ENCODE data around the gene GPR68. TPM values are rescaled to one million over a fixed set of nuclear protein-coding genes. Genes with fewer than 3 reads are reported as not detected.

GPR68 gene
- total and polyA plus RNA-seq, 4 donors, result 2.3 to 7.6 (median 2.8) TPM

DNA sequence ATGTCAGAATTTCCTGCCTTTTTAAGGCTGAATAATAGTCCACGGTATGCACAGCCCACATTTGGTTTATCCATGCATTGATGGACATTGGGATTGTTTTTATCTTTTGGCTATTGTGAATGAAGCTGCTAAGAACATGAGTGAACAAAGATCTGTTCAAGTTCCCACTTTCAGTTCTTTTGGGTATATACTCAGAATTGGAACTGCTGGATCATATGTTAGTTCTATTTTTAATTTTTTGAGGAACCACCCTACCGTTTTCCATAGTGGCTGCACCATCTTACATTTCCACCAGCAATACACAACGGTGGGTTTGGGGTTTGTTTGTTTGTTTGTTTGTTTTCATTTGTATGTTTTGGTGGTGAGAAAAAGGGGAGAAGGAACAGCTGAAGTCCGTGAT is 6.4 kb downstream of the GPR68 start:
- WGBS, 2 donors, result 70 to 77% methylated on average over 4 of the region's 4 CpGs
- DNase-seq (no peak), ATAC-seq (ENCODE audit: insufficient read depth, low FRiP score) (no peak)
- peaks cover 0 to 7% (median 0%) of the 10 kb centered on the region in 4 donors for H3K9me3 ChIP-seq (ENCODE audit: control insufficient read depth in 4 of 4, insufficient read depth in 3 of 4, low read length in 3 of 4)
- peaks cover 0 to 14% (median 0%) of the 10 kb centered on the region in 5 donors for H3K4me1 ChIP-seq (ENCODE audit: control insufficient read depth in 5 of 5, insufficient read depth in 5 of 5, low read length in 5 of 5)
- no peak overlapping the region for H3K4me3 ChIP-seq
- no peak overlapping the region for H3K27ac ChIP-seq (ENCODE audit: low read depth in 1 of 2, low read length in 1 of 2)
- no peaks in the 10 kb centered on the region for H3K27me3 ChIP-seq (ENCODE audit: control insufficient read depth in 3 of 3, insufficient read depth in 3 of 3, low read length in 2 of 3)
- H3K36me3 ChIP-seq (ENCODE audit: control insufficient read depth in 4 of 4, insufficient read depth in 4 of 4, low read length in 4 of 4), result peaks cover 0 to 8% (median 0%) of the 10 kb centered on the region in 4 donors
- no peak overlapping the region for H3K9ac ChIP-seq (ENCODE audit: insufficient read depth in 1 of 2, low read length in 2 of 2)
- TF ChIP-seq, protein P1, sequence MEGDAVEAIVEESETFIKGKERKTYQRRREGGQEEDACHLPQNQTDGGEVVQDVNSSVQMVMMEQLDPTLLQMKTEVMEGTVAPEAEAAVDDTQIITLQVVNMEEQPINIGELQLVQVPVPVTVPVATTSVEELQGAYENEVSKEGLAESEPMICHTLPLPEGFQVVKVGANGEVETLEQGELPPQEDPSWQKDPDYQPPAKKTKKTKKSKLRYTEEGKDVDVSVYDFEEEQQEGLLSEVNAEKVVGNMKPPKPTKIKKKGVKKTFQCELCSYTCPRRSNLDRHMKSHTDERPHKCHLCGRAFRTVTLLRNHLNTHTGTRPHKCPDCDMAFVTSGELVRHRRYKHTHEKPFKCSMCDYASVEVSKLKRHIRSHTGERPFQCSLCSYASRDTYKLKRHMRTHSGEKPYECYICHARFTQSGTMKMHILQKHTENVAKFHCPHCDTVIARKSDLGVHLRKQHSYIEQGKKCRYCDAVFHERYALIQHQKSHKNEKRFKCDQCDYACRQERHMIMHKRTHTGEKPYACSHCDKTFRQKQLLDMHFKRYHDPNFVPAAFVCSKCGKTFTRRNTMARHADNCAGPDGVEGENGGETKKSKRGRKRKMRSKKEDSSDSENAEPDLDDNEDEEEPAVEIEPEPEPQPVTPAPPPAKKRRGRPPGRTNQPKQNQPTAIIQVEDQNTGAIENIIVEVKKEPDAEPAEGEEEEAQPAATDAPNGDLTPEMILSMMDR (IDR thresholded peaks at IDR 0.05; ENCODE audit: control extremely low read depth, extremely low read depth), result no peak

- H3K9me3 ChIP-seq (ENCODE audit: control insufficient read depth in 4 of 4, insufficient read depth in 3 of 4, low read length in 3 of 4), result peaks cover 0 to 7% (median 0%) of the 10 kb centered on the region in 4 donors
- TF ChIP-seq, protein P1 (IDR thresholded peaks at IDR 0.05; ENCODE audit: control extremely low read depth, extremely low read depth), result no peak
- no peak overlapping the region for H3K9ac ChIP-seq (ENCODE audit: insufficient read depth in 1 of 2, low read length in 2 of 2)
- H3K4me1 ChIP-seq (ENCODE audit: control insufficient read depth in 5 of 5, insufficient read depth in 5 of 5, low read length in 5 of 5), result peaks cover 0 to 14% (median 0%) of the 10 kb centered on the region in 5 donors
- ATAC-seq (ENCODE audit: insufficient read depth, low FRiP score), result no peak
- H3K27ac ChIP-seq (ENCODE audit: low read depth in 1 of 2, low read length in 1 of 2), result no peak overlapping the region
- no peak for DNase-seq
- H3K36me3 ChIP-seq (ENCODE audit: control insufficient read depth in 4 of 4, insufficient read depth in 4 of 4, low read length in 4 of 4), result peaks cover 0 to 8% (median 0%) of the 10 kb centered on the region in 4 donors
- no peak overlapping the region for H3K4me3 ChIP-seq
- WGBS, 2 donors, result 87 to 94% methylated on average over 7 of the region's 7 CpGs
- no peaks in the 10 kb centered on the region for H3K27me3 ChIP-seq (ENCODE audit: control insufficient read depth in 3 of 3, insufficient read depth in 3 of 3, low read length in 2 of 3)
These were observed 7.3 kb downstream of the GPR68 start for GRCh38 chr14:91237219-91237618.

DNA sequence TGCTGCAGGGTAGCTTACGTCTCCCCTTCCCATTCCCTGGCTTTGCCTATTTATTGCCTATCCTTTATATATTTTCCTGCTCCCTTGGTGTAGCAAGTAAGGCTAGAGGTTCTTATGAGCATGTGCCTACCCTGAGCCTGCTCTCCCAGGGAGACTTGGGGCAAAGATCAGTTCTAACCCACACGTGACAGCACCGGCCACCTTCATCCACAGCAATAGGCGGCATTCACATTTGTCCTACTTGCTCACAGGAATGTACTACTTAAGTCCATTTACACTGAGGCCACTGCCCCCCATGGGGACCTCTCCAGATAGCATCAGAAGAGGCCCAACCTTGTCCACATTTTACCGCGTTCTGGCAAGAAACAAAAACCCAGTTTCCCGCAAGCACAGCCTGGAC is 8.7 kb downstream of the GPR68 start:
- TF ChIP-seq, protein P1 (IDR thresholded peaks at IDR 0.05; ENCODE audit: control extremely low read depth, extremely low read depth), result no peak

DNA sequence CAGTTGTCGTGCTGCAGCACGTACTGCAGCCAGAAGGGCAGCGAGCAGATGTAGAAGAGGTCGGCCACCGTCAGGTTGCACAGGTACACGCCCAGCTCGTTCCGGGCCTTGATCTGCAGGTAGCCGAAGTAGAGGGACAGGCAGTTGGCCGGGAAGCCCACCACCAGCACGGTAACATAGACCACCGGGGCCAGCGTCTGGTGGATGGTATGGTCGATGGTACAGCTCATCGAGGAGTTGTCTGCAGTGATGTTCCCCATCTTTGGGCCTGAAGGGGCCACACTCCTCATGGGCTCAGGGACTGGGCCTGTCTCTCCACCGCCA is 9.8 kb downstream of the GPR68 start:
- ATAC-seq (ENCODE audit: insufficient read depth, low FRiP score) (no peak), DNase-seq (no peak)
- Histone ChIP-seq H3K9me3 (ENCODE audit: control insufficient read depth in 4 of 4, insufficient read depth in 3 of 4, low read length in 3 of 4) (peaks cover 0 to 5% (median 0%) of the 10 kb centered on the region in 4 donors), H3K4me3 (no peak overlapping the region), H3K27me3 (ENCODE audit: control insufficient read depth in 3 of 3, insufficient read depth in 3 of 3, low read length in 2 of 3) (no peaks in the 10 kb centered on the region), H3K4me1 (ENCODE audit: control insufficient read depth in 5 of 5, insufficient read depth in 5 of 5, low read length in 5 of 5) (peaks cover 0 to 14% (median 0%) of the 10 kb centered on the region in 5 donors), H3K9ac (ENCODE audit: insufficient read depth in 1 of 2, low read length in 2 of 2) (no peak overlapping the region), H3K36me3 (ENCODE audit: control insufficient read depth in 4 of 4, insufficient read depth in 4 of 4, low read length in 4 of 4) (peaks cover 0 to 8% (median 3%) of the 10 kb centered on the region in 4 donors), H3K27ac (ENCODE audit: low read depth in 1 of 2, low read length in 1 of 2) (no peak overlapping the region)
- TF ChIP-seq, protein P1 (IDR thresholded peaks at IDR 0.05; ENCODE audit: control extremely low read depth, extremely low read depth), result no peak
- WGBS, 2 donors, result 96% methylated on average over 16 of the region's 16 CpGs

More for the DNA sequence above, 8.7 kb downstream of the GPR68 start:
- Histone ChIP-seq H3K9ac (ENCODE audit: insufficient read depth in 1 of 2, low read length in 2 of 2) (no peak overlapping the region), H3K27ac (ENCODE audit: low read depth in 1 of 2, low read length in 1 of 2) (no peak overlapping the region), H3K9me3 (ENCODE audit: control insufficient read depth in 4 of 4, insufficient read depth in 3 of 4, low read length in 3 of 4) (peaks cover 0 to 4% (median 0%) of the 10 kb centered on the region in 4 donors), H3K36me3 (ENCODE audit: control insufficient read depth in 4 of 4, insufficient read depth in 4 of 4, low read length in 4 of 4) (peaks cover 0 to 8% (median 2%) of the 10 kb centered on the region in 4 donors), H3K4me1 (ENCODE audit: control insufficient read depth in 5 of 5, insufficient read depth in 5 of 5, low read length in 5 of 5) (peaks cover 0 to 14% (median 0%) of the 10 kb centered on the region in 5 donors), H3K27me3 (ENCODE audit: control insufficient read depth in 3 of 3, insufficient read depth in 3 of 3, low read length in 2 of 3) (no peaks in the 10 kb centered on the region), H3K4me3 (no peak overlapping the region)
- ATAC-seq (ENCODE audit: insufficient read depth, low FRiP score), result no peak
- 94 to 96% methylated on average over 7 of the region's 7 CpGs for WGBS, 2 donors
- no peak for DNase-seq

Data from lung (tissue), 12 donors.